Astrocyte (in vitro differentiated cells and primary cell): ENCODE results near the gene NPAS3. TPM values are rescaled to one million over a fixed set of nuclear protein-coding genes. Genes with fewer than 3 reads are reported as not detected.

ENCODE experiments used
- DNase-seq: peaks from one replicate; pipeline ENCODE4 v3.0.0-alpha.2; 2010; ENCODE audit warnings: low read depth
- FAIRE-seq: peaks from 2 replicates; lab custom pipeline; 2011; peaks lifted over from hg19 to GRCh38; lab: Jason Lieb, UNC
- H2AFZ ChIP-seq: 2 replicates; pipeline ENCODE4 v1.6.0; 2012; ENCODE audit warnings: low read depth, low read length, inconsistent platforms
- H3K27ac ChIP-seq: 2 replicates; pipeline ENCODE4 v1.5.1; 2011; ENCODE audit warnings: low read depth, low read length, inconsistent platforms
- H3K27me3 ChIP-seq: 2 replicates; pipeline ENCODE4 v1.6.0; 2011; ENCODE audit warnings: low read length, inconsistent platforms; ENCODE audit not compliant: insufficient read depth
- H3K36me3 ChIP-seq: 2 replicates; pipeline ENCODE4 v1.5.1; 2011; ENCODE audit warnings: low read length, inconsistent platforms; ENCODE audit not compliant: insufficient read depth
- H3K4me1 ChIP-seq: 2 replicates; pipeline ENCODE4 v1.5.1; 2011; ENCODE audit warnings: low read length, inconsistent platforms; ENCODE audit not compliant: insufficient read depth
- H3K4me2 ChIP-seq: 2 replicates; pipeline ENCODE4 v1.6.0; 2012; ENCODE audit warnings: low read length, inconsistent platforms
- H3K4me3 ChIP-seq: 2 replicates; pipeline ENCODE4 v1.5.1; 2011; ENCODE audit warnings: low read depth, mild to moderate bottlenecking, low read length, inconsistent platforms; ENCODE audit not compliant: insufficient read depth
- H3K79me2 ChIP-seq: 2 replicates; pipeline ENCODE4 v1.6.0; 2012; ENCODE audit warnings: mild to moderate bottlenecking, low read length, inconsistent platforms; ENCODE audit not compliant: insufficient read depth
- H3K9ac ChIP-seq: 2 replicates; pipeline ENCODE4 v1.6.0; 2012; ENCODE audit warnings: mild to moderate bottlenecking, low read length, inconsistent platforms
- H3K9me3 ChIP-seq: 2 replicates; pipeline ENCODE4 v1.5.1; 2012; ENCODE audit warnings: low read depth, mild to moderate bottlenecking, low read length, inconsistent platforms; ENCODE audit not compliant: insufficient read depth
- H4K20me1 ChIP-seq: 2 replicates; pipeline ENCODE4 v1.6.0; 2012; ENCODE audit warnings: low read length, inconsistent platforms; ENCODE audit not compliant: insufficient read depth
- H3K27ac Mint-ChIP-seq: one replicate; pipeline ENCODE4 v1.8.0; 2021; ENCODE audit warnings: mild to moderate bottlenecking, mixed read lengths; ENCODE audit not compliant: unreplicated experiment
- H3K27me3 Mint-ChIP-seq: one replicate; pipeline ENCODE4 v1.8.0; 2021; ENCODE audit warnings: low read depth, mixed read lengths; ENCODE audit not compliant: unreplicated experiment
- H3K36me3 Mint-ChIP-seq: one replicate; pipeline ENCODE4 v1.8.0; 2021; ENCODE audit warnings: low read depth, mixed read lengths; ENCODE audit not compliant: unreplicated experiment
- H3K4me1 Mint-ChIP-seq: one replicate; pipeline ENCODE4 v1.8.0; 2021; ENCODE audit warnings: low read depth, mixed read lengths; ENCODE audit not compliant: unreplicated experiment
- H3K4me3 Mint-ChIP-seq: one replicate; pipeline ENCODE4 v1.8.0; 2021; ENCODE audit warnings: mild to moderate bottlenecking, moderate library complexity, mixed read lengths; ENCODE audit not compliant: unreplicated experiment
- H3K9me3 Mint-ChIP-seq: one replicate; pipeline ENCODE4 v1.8.0; 2021; ENCODE audit warnings: mild to moderate bottlenecking, mixed read lengths; ENCODE audit not compliant: unreplicated experiment
- CTCF ChIP-seq: IDR thresholded peaks from 2 replicates; pipeline ENCODE4 v1.5.1; 2011; ENCODE audit warnings: low read depth, mild to moderate bottlenecking, inconsistent platforms, low read length, moderate library complexity; ENCODE audit not compliant: insufficient read depth
- EZH2 ChIP-seq: IDR thresholded peaks from 2 replicates; pipeline ENCODE4 v1.6.1; 2012; ENCODE audit warnings: mild to moderate bottlenecking, low read length, inconsistent platforms; ENCODE audit not compliant: insufficient read depth
- total RNA-seq: library from RNA; stranded (reverse); gene quantifications from 2 replicates; pipeline ENCODE4 v1.2.1, GENCODE V29; 2021

The NPAS3 gene
- total RNA-seq, 1 donor from 2014 or later = 2.6 TPM

DNA sequence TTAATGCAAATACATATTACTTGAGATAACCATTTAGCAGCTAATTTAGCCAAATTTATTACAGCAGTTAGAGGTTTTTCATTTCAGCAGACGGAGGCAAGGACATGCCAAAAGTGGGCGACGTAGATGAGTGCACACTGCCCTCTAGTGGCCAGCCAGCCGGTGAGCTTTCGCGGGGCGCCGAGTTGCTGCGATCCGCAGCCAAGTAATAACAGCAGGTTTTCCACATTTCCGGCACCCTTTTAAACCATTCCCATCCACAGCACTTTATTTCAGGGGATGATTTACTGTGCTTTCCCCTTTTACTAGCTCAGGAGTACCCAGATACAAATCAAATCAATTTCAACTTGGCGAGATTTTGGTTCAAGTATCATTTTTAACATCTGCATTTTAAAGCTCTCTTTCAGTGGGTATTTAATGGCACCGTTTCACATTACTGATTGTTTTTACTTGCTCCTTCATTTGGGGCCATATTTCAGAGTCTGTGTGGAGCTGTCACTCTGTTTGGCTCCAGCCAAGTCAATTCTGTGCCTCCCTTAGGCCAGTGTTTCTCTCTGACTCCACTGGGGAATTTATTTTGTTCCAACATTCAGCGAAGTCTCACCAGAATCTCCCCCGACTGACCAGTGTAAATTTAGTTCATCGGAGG, 854.2 kb downstream of the NPAS3 start:
- no peaks in the 10 kb centered on the region for H3K27me3 ChIP-seq
- no peak for TF ChIP-seq EZH2
- TF ChIP-seq CTCF = peak; percentile 96
- Mint-ChIP-seq H3K27me3 (peaks cover 8% of the 10 kb centered on the region), H3K27ac (no peak overlapping the region), H3K4me1 (peaks cover 27% of the 10 kb centered on the region), H3K9me3 (no peaks in the 10 kb centered on the region), H3K4me3 (peak overlapping the region; percentile 40), H3K36me3 (no peaks in the 10 kb centered on the region)
- peak; percentile 72 for DNase-seq
- no peaks in the 10 kb centered on the region for H3K9me3 ChIP-seq
- H3K79me2 ChIP-seq = no peaks in the 10 kb centered on the region
- peak overlapping the region; percentile 54 for H3K9ac ChIP-seq
- H4K20me1 ChIP-seq = no peaks in the 10 kb centered on the region
- peak overlapping the region; percentile 79 for H3K4me2 ChIP-seq
- no peaks in the 10 kb centered on the region for H3K36me3 ChIP-seq
- no peak overlapping the region for H3K4me3 ChIP-seq
- H3K27ac ChIP-seq = no peak overlapping the region
- H2AFZ ChIP-seq = peak overlapping the region; percentile 50
- FAIRE-seq = no peak
- H3K4me1 ChIP-seq = peaks cover 26% of the 10 kb centered on the region

DNA sequence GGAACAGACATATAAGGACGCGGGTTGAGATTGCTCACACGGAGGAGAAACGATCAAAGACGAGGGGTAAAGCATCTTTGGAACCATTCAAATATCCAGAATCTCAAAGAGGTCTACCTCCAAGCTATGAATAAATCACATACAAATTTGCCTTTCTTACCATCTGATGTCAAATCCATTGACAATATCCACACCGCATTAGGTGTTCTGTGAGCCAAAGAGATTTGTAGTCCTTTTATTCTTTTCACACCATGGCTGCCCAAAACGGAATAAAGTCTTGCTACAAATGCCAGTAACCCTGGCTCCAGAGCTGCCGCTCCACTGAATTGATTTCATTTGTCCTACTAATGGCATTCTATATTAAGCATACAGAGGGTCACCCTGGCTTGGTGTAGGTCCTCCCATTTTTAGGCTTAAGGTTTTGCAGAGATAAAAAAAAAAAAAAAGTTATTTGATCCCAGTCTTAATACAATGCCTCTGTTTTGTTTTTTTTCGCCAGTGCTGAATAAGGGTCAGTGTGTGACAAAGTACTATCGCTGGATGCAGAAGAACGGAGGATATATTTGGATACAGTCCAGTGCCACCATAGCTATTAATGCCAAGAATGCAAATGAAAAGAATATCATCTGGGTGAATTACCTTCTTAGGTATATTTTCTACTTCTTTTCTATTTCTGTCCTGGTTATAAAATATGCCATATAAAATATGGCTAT, 854.9 kb downstream of the NPAS3 start:
- no peaks in the 10 kb centered on the region for H3K27me3 ChIP-seq
- H3K9me3 ChIP-seq = no peaks in the 10 kb centered on the region
- no peaks in the 10 kb centered on the region for H3K79me2 ChIP-seq
- H3K36me3 Mint-ChIP-seq = no peaks in the 10 kb centered on the region
- H3K4me3 ChIP-seq = no peak overlapping the region
- H3K4me1 ChIP-seq = peaks cover 26% of the 10 kb centered on the region
- peak overlapping the region; percentile 79 for H3K4me2 ChIP-seq
- H3K36me3 ChIP-seq = no peaks in the 10 kb centered on the region
- H3K4me1 Mint-ChIP-seq = peaks cover 27% of the 10 kb centered on the region
- no peaks in the 10 kb centered on the region for H3K9me3 Mint-ChIP-seq
- no peak for FAIRE-seq
- no peak overlapping the region for H3K27ac ChIP-seq
- no peak for DNase-seq
- H3K27me3 Mint-ChIP-seq = peaks cover 8% of the 10 kb centered on the region
- TF ChIP-seq CTCF (no peak), EZH2 (no peak)
- H3K27ac Mint-ChIP-seq = no peak overlapping the region
- peak overlapping the region; percentile 54 for H3K9ac ChIP-seq
- H3K4me3 Mint-ChIP-seq = no peak overlapping the region
- no peaks in the 10 kb centered on the region for H4K20me1 ChIP-seq
- peak overlapping the region; percentile 50 for H2AFZ ChIP-seq

GRCh38 chr14:33794791-33795305, 856.2 kb downstream of the NPAS3 start:
- no peaks in the 10 kb centered on the region for H3K36me3 ChIP-seq
- peaks cover 26% of the 10 kb centered on the region for H3K4me1 ChIP-seq
- peaks cover 27% of the 10 kb centered on the region for H3K4me1 Mint-ChIP-seq
- peaks cover 8% of the 10 kb centered on the region for H3K27me3 Mint-ChIP-seq
- no peak overlapping the region for H3K4me3 Mint-ChIP-seq
- H2AFZ ChIP-seq = no peak overlapping the region
- H3K27ac ChIP-seq = no peak overlapping the region
- peak overlapping the region; percentile 6 for H3K4me2 ChIP-seq
- FAIRE-seq (no peak), DNase-seq (peak; percentile 98)
- H3K36me3 Mint-ChIP-seq = no peaks in the 10 kb centered on the region
- no peaks in the 10 kb centered on the region for H3K27me3 ChIP-seq
- no peak for TF ChIP-seq CTCF
- TF ChIP-seq EZH2 = no peak
- H3K9ac ChIP-seq = no peak overlapping the region
- H3K9me3 ChIP-seq = no peaks in the 10 kb centered on the region
- H4K20me1 ChIP-seq = no peaks in the 10 kb centered on the region
- no peaks in the 10 kb centered on the region for H3K79me2 ChIP-seq
- H3K4me3 ChIP-seq = no peak overlapping the region
- H3K27ac Mint-ChIP-seq = no peak overlapping the region
- no peaks in the 10 kb centered on the region for H3K9me3 Mint-ChIP-seq
